ENCODE measurements around the gene FYB1. TPM values are rescaled to one million over a fixed set of nuclear protein-coding genes. Genes with fewer than 3 reads are reported as not detected.
A peak's percentile ranks its signal among the peaks of the same experiment; 100 is the strongest.

FYB1 gene
- total and polyA plus RNA-seq, 7 experiments from 2014 or later = 310 to 701 (median 491) TPM

DNA sequence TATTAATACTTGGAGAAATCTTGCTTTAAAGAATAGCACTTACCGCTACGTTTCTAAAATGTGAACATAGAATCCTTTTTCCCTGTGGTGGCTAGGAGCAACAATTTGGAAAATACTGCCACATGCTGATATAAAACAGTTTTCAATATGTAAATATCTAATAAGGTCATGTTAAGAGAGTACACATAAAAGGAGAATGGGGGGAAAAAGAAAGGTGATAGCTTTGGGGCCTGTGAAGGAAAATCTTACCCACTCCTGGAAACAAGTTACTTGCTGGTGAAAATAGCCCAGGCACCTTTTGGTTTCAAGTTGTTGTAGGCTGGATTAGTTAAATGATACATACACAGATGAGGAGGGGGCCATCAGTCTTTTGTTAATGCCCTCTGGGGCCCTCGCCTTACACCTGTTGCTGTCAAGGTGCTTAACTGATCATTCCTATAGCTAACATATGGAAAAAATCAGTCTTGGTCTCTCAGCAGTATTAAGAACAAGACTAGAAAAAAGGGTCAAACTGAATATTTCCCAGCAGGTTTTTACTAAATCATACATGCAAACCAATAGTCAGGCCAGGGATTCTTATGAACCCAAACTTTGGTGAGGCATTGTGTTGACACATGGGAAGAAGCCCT is 24.1 kb downstream of the FYB1 start:
- Histone ChIP-seq H3K36me3 (ENCODE audit: control insufficient read depth in 2 of 3, insufficient read depth in 3 of 3, low read length in 3 of 3) (peaks cover 0 to 12% (median 0%) of the 10 kb centered on the region in 3 experiments), H3K27ac (ENCODE audit: low read depth, low read length) (peak overlapping the region; percentile 83), H3K9me3 (ENCODE audit: control insufficient read depth in 2 of 3, low read length in 3 of 3) (no peaks in the 10 kb centered on the region), H3K4me3 (ENCODE audit: low read length) (peak overlapping the region; percentile 46), H3K27me3 (ENCODE audit: control insufficient read depth in 2 of 2, insufficient read depth in 2 of 2, low read length in 2 of 2) (no peaks in the 10 kb centered on the region), H3K4me1 (ENCODE audit: control insufficient read depth in 2 of 2, insufficient read depth in 2 of 2, low read length in 2 of 2) (peaks cover 60 to 62% of the 10 kb centered on the region in 2 donors)
- H3K36me3 Mint-ChIP-seq = peaks cover 23 to 52% (median 48%) of the 10 kb centered on the region in 5 donors
- peak overlapping the region; percentile 75 to 98 (median 88) for H3K4me3 Mint-ChIP-seq
- no peaks in the 10 kb centered on the region for H3K9me3 Mint-ChIP-seq
- ChIA-PET CTCF (interaction anchor here (0.6 to 13.0 kb wide), 12 partner anchors 7 to 120 kb away, joined by 3 to 168 read pairs (median 6); partner anchors contain the start of gene FYB1), POLR2A (interaction anchor here (0.6 to 22.3 kb wide), 15 partner anchors 5 to 91 kb away, joined by 3 to 679 read pairs (median 5); no protein-coding TSS in a partner anchor)
- DNase-seq (peak in 1 of 9 donors; percentile 47), ATAC-seq (no peak)
- intact Hi-C loops (cut with micrococcal nuclease) = loop anchor here in 1 of 2 donors (1.0 to 5.0 kb wide), 2 partner anchors 8 to 123 kb away; partner anchors contain the start of gene RICTOR
- H3K27ac Mint-ChIP-seq = peak overlapping the region; percentile 85 to 98 (median 94)
- H3K4me1 Mint-ChIP-seq = peaks cover 47 to 71% (median 63%) of the 10 kb centered on the region in 7 donors
- no peaks in the 10 kb centered on the region for H3K27me3 Mint-ChIP-seq

DNA sequence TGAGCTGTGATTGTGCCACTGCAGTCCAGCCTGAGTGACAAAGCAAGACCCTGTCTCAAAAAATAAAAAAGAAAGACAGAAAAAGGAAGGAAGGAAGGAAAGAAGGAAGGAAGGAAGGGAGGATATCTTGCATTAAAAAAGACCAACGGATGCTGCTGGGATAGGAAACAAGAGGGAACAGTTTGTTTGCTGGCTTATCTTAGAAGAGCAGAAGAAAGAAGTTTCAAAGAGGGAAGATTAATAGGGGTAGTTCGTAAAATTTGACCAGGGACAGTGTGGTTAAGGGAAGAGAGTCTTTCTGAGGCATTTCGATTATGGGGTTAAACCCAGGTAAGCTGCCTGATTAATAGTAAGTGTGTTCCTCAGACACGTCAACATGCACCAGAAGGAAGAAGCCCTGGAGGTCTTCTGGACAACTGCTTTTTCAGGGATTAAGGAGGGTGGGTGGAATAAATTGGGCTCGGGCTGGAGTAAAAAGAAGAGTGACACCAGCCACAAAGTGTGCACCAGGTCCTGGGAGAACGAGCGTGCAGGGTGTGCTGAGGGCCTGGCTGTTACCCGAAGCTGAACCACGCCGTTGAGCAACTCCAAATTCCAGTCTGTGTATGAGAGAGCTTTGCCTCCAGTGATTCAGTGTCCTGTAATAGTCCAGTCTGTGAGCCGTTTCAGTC is 24.8 kb downstream of the FYB1 start:
- H3K36me3 ChIP-seq (ENCODE audit: control insufficient read depth in 2 of 3, insufficient read depth in 3 of 3, low read length in 3 of 3) = peaks cover 0 to 7% (median 0%) of the 10 kb centered on the region in 3 experiments
- ChIA-PET POLR2A (interaction anchor here (0.6 to 22.3 kb wide), 12 partner anchors 4 to 90 kb away, joined by 3 to 679 read pairs (median 22); no protein-coding TSS in a partner anchor), CTCF (interaction anchor here (0.6 to 13.0 kb wide), 7 partner anchors 7 to 25 kb away, joined by 3 to 168 read pairs (median 9); partner anchors contain the start of gene FYB1)
- Mint-ChIP-seq H3K4me1 (peaks cover 52 to 78% (median 70%) of the 10 kb centered on the region in 7 donors), H3K27me3 (no peaks in the 10 kb centered on the region), H3K36me3 (peaks cover 15 to 48% (median 41%) of the 10 kb centered on the region in 5 donors), H3K4me3 (peak overlapping the region; percentile 75 to 98 (median 88)), H3K27ac (peak overlapping the region; percentile 85 to 98 (median 94)), H3K9me3 (no peaks in the 10 kb centered on the region)
- no peaks in the 10 kb centered on the region for H3K27me3 ChIP-seq (ENCODE audit: control insufficient read depth in 2 of 2, insufficient read depth in 2 of 2, low read length in 2 of 2)
- DNase-seq (peak in 1 of 9 donors; percentile 17), ATAC-seq (no peak)
- peak overlapping the region; percentile 83 for H3K27ac ChIP-seq (ENCODE audit: low read depth, low read length)
- H3K4me1 ChIP-seq (ENCODE audit: control insufficient read depth in 2 of 2, insufficient read depth in 2 of 2, low read length in 2 of 2) = peaks cover 67 to 69% of the 10 kb centered on the region in 2 donors
- intact Hi-C loops (cut with micrococcal nuclease) = loop anchor here (1.0 to 5.0 kb wide), 3 partner anchors 7 to 1483 kb away; partner anchors contain the start of genes PTGER4 (in 1 of the 2) and RICTOR (in 1 of the 2)
- peak overlapping the region; percentile 46 for H3K4me3 ChIP-seq (ENCODE audit: low read length)
- H3K9me3 ChIP-seq (ENCODE audit: control insufficient read depth in 2 of 3, low read length in 3 of 3) = no peaks in the 10 kb centered on the region

DNA sequence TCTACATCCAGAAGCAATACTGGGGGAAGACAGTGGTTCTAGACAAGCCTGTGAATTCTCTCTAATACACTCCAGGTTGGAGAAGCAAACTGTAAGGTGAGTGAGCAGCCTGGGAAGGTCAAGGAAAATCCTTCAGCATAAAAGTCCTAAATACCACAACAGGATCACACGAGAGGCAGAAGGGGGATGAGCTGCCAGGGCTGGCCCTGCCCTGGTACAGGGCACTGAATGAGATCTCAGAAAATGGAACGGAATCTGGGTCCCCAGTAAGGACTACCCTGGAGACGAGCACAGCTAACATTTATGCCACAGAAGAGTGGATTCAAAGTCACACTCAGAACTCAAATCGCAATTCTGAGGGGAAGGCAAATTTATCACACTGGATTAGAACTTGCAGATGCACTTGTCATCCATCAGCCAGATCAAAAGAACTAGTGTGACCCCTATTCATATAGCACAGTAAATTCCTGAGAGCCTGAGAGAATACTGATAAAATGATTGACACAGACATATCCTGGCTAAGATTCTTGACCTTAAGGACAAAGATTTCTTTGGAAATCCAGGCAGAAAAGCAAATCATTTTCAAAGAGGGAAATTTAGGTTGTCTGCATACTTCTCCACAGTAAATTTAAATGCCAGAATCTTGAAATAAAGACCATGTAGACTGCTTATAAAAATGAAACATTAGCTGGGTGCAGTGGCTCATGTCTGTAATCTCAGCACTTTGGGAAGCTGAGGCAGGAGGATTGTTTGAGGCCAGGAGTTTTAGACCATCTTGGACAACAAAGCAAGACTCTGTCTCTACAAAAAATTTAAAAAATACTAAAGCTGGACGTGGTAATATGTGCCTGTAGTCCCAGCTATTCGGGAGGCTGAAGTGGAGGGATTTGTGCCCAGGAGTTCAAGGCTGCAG is 25.6 kb downstream of the FYB1 start:
- H3K4me3 ChIP-seq (ENCODE audit: low read length) = peak overlapping the region; percentile 46
- H3K9me3 ChIP-seq (ENCODE audit: control insufficient read depth in 2 of 3, low read length in 3 of 3) = no peaks in the 10 kb centered on the region
- Mint-ChIP-seq H3K27ac (peak overlapping the region; percentile 85 to 98 (median 94)), H3K36me3 (peaks cover 15 to 46% (median 42%) of the 10 kb centered on the region in 5 donors), H3K9me3 (no peaks in the 10 kb centered on the region), H3K4me3 (peak overlapping the region; percentile 75 to 98 (median 88)), H3K27me3 (no peaks in the 10 kb centered on the region), H3K4me1 (peaks cover 59 to 86% (median 78%) of the 10 kb centered on the region in 7 donors)
- H3K36me3 ChIP-seq (ENCODE audit: control insufficient read depth in 2 of 3, insufficient read depth in 3 of 3, low read length in 3 of 3) = peaks cover 0 to 7% (median 0%) of the 10 kb centered on the region in 3 experiments
- ChIA-PET CTCF (interaction anchor here (0.6 to 13.0 kb wide), 7 partner anchors 6 to 90 kb away, joined by 3 to 168 read pairs (median 6); partner anchors contain the start of gene FYB1), POLR2A (interaction anchor here (0.9 to 22.3 kb wide), 7 partner anchors 7 to 88 kb away, joined by 3 to 679 read pairs (median 89); no protein-coding TSS in a partner anchor)
- DNase-seq = no peak
- intact Hi-C loops (cut with micrococcal nuclease) = loop anchor here in 1 of 2 donors (1.0 to 5.0 kb wide), 2 partner anchors 9 to 1483 kb away; partner anchors contain the start of gene PTGER4
- no peak for ATAC-seq
- H3K27me3 ChIP-seq (ENCODE audit: control insufficient read depth in 2 of 2, insufficient read depth in 2 of 2, low read length in 2 of 2) = no peaks in the 10 kb centered on the region
- peaks cover 75 to 77% of the 10 kb centered on the region in 2 donors for H3K4me1 ChIP-seq (ENCODE audit: control insufficient read depth in 2 of 2, insufficient read depth in 2 of 2, low read length in 2 of 2)
- H3K27ac ChIP-seq (ENCODE audit: low read depth, low read length) = peak overlapping the region; percentile 83

DNA sequence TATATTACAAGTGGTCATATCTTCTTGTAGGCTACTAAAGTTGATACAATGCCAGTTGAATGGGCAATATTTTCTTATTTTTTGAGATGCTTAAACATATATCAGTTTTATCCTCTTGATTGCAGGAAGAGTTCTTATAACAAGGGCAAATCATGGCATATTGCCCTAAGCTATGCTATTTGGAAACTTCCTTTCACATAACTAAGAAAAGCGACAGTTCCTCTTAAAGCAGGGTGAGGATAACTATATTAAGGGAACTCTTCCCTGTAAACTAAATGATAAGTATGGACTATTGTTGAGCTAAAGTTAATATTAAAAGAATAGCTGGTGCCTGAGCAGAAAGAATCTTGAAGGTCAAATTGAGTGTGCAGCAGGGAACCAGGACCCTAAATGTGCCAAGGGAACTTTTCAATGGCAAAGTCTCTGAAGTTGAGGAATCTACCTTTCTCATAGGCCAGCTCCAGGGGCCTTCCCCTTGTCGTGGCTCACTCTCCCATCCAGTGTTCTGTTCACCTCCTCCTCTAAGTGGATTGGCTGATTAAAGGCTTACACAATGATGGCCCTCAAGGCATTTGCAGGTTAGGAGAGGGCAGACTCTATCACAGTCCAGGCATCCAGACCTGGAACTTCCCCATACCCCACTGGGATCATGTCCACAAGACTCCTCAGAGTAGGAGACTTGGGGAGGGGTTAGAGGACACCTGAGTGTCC is 26.8 kb downstream of the FYB1 start:
- intact Hi-C loops (cut with micrococcal nuclease) = loop anchor here in 1 of 2 donors (1.0 to 5.0 kb wide), 3 partner anchors 8 to 1485 kb away; partner anchors contain the start of gene PTGER4
- ChIA-PET CTCF (interaction anchor here (0.8 to 13.0 kb wide), 9 partner anchors 8 to 91 kb away, joined by 3 to 168 read pairs (median 3); partner anchors contain the start of gene FYB1), POLR2A (interaction anchor here (0.7 to 22.3 kb wide), 7 partner anchors 8 to 91 kb away, joined by 3 to 679 read pairs (median 89); no protein-coding TSS in a partner anchor)
- H3K4me1 Mint-ChIP-seq = peaks cover 69 to 96% (median 89%) of the 10 kb centered on the region in 7 donors
- Histone ChIP-seq H3K36me3 (ENCODE audit: control insufficient read depth in 2 of 3, insufficient read depth in 3 of 3, low read length in 3 of 3) (peaks cover 0 to 7% (median 0%) of the 10 kb centered on the region in 3 experiments), H3K4me3 (ENCODE audit: low read length) (peak overlapping the region; percentile 46), H3K4me1 (ENCODE audit: control insufficient read depth in 2 of 2, insufficient read depth in 2 of 2, low read length in 2 of 2) (peaks cover 86% of the 10 kb centered on the region in 2 donors), H3K9me3 (ENCODE audit: control insufficient read depth in 2 of 3, low read length in 3 of 3) (no peaks in the 10 kb centered on the region), H3K27me3 (ENCODE audit: control insufficient read depth in 2 of 2, insufficient read depth in 2 of 2, low read length in 2 of 2) (no peaks in the 10 kb centered on the region), H3K27ac (ENCODE audit: low read depth, low read length) (peak overlapping the region; percentile 83)
- peak overlapping the region; percentile 75 to 98 (median 88) for H3K4me3 Mint-ChIP-seq
- peak in 1 of 9 donors; percentile 15 for DNase-seq
- H3K27me3 Mint-ChIP-seq = no peaks in the 10 kb centered on the region
- peaks cover 15 to 46% (median 38%) of the 10 kb centered on the region in 5 donors for H3K36me3 Mint-ChIP-seq
- H3K9me3 Mint-ChIP-seq = no peaks in the 10 kb centered on the region
- peak overlapping the region; percentile 85 to 98 (median 94) for H3K27ac Mint-ChIP-seq
- ATAC-seq = no peak

DNA sequence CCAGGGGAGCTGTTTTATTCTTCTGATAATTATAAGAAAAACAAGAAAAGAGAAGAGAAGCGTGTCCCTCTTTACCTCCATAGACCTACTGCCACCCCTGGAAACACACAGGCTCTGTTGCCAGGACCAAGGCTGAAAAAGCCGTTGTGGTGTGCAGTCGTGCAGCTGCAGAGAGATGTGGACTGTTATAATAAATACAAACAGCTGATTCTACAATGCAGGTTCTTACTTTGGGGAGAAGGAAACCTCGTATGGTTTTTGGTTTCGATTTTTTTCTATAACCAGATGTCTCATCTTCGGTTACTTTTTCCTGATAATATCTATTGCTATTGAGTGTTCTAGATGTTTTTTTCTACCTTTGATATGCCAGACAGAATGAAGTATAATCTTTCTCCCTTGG is 28.1 kb downstream of the FYB1 start:
- Mint-ChIP-seq H3K27me3 (no peaks in the 10 kb centered on the region), H3K9me3 (no peaks in the 10 kb centered on the region), H3K4me1 (peaks cover 63 to 99% (median 93%) of the 10 kb centered on the region in 7 donors), H3K4me3 (peak overlapping the region; percentile 78 to 98 (median 88)), H3K36me3 (peaks cover 11 to 38% (median 28%) of the 10 kb centered on the region in 5 donors), H3K27ac (peak overlapping the region; percentile 92 to 99 (median 98))
- Histone ChIP-seq H3K4me3 (ENCODE audit: low read length) (peak overlapping the region; percentile 32), H3K9me3 (ENCODE audit: control insufficient read depth in 2 of 3, low read length in 3 of 3) (no peaks in the 10 kb centered on the region), H3K36me3 (ENCODE audit: control insufficient read depth in 2 of 3, insufficient read depth in 3 of 3, low read length in 3 of 3) (peaks cover 0 to 7% (median 0%) of the 10 kb centered on the region in 3 experiments), H3K27me3 (ENCODE audit: control insufficient read depth in 2 of 2, insufficient read depth in 2 of 2, low read length in 2 of 2) (no peaks in the 10 kb centered on the region), H3K27ac (ENCODE audit: low read depth, low read length) (peak overlapping the region; percentile 73), H3K4me1 (ENCODE audit: control insufficient read depth in 2 of 2, insufficient read depth in 2 of 2, low read length in 2 of 2) (peaks cover 80 to 87% of the 10 kb centered on the region in 2 donors)
- ChIA-PET POLR2A (interaction anchor here (0.7 to 22.3 kb wide), 10 partner anchors 9 to 1461 kb away, joined by 3 to 679 read pairs (median 6); no protein-coding TSS in a partner anchor), CTCF (interaction anchor here (0.6 to 13.0 kb wide), 10 partner anchors 6 to 94 kb away, joined by 3 to 168 read pairs (median 10); partner anchors contain the start of gene FYB1)
- peak; percentile 35 for ATAC-seq
- intact Hi-C loops (cut with micrococcal nuclease) = loop anchor here (1.0 to 5.0 kb wide), 4 partner anchors 14 to 1486 kb away; partner anchors contain the start of gene PTGER4 (in 1 of the 2)
- peak in 4 of 9 donors; percentile 41 to 60 (median 54) for DNase-seq

All from naive thymus-derived CD4-positive, alpha-beta T cell (primary cell).